GM19452 (cell line): ENCODE data around the gene KCNH5.

ENCODE experiments used
- ATAC-seq: cut with Tn5 transposase; IDR thresholded peaks from one replicate; pipeline ENCODE4 v1.9.1; 2021; ENCODE audit not compliant: unreplicated experiment

The KCNH5 gene

DNA sequence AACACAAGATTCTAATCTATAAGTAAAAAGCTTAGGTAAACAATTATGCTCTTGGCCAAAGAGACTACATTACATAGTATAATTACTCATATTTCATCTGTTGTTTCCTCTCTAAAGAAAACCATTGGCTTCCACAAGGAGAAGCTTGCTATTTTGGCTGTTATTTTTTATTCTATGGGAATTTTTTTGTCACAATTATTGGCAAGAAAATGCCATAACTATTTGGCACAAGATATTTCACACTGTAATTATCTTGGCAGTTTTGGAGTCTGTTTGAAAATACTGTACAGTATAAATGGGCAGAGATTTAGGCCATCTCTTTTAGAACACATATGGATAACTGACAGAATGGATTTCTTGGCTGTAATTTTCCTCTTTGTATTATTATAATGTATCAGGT, 51.2 kb downstream of the KCNH5 start:
- no peak for ATAC-seq

DNA sequence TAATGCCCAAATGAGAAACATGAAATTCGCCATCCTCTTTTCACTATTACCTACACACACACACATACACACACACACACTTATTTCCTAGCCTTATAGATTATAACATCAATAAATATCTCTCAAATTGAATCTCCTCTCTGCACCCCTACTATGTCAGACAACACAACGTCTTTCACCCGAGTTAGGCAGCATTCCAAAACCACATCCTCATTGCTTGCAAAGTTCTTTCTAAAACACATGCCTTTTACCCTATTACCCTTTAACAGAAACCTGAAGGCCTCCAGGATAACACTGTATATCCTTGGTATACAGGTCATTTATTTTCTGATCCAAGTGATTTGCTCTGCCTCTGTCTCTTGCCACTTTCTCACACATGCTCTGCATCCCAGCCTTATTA, 56.3 kb downstream of the KCNH5 start:
- ATAC-seq = no peak

DNA sequence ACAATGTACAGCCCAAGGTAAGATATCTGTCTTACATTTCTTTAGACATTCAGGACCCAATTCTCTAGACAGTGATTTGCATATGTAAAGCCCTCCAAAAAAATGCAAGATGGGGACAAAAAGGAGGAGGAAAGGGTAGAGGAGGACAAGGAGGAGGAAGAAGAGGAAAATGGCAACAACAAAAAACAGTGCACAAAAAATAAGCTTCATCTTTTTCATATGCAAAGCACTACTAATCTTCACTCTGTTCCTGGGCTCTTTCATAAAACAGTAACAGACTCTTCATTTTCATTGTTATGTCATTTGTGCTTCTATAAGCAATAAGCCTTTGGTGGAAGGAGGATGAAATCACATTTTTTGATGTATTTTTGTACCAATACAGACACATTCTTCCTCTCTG, 61.4 kb downstream of the KCNH5 start:
- ATAC-seq = no peak

DNA sequence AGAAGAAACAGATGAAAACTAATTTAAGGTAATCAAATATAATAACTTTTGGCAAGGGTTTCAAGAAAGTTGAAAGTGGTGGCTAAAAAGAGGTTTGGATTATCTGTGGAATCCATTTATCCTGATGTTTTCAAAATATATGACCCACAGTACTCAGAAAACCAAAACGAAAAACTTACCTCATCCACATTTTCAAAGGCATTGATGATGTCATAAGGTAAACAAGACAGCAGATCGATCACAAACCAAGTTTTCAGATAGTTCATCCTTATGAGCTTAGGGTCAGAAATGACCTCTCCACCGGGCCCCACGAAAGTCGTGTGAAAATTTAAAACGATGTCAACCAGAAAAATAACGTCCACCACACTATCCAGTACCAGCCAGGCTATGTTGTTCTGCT, 64.6 kb downstream of the KCNH5 start:
- ATAC-seq = no peak

DNA sequence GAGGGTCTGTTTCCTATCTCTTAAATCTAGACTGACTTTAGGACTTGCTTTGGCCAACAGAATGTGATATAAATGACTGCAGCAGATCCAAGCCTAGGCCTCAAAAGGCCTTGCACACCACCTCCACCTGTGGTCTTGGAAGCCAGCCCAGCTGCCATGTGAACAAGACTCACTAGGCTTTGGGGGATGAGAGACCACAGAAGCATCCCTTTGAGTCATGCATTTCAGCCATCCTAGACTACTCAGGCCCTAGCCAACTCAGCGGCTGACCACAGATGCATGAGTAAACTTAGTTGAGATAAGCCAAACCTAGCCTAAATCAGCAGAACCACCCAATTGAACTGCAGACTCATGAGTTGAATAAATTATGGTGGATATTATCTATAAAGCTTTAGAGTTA, 87.7 kb downstream of the KCNH5 start:
- ATAC-seq = no peak

DNA sequence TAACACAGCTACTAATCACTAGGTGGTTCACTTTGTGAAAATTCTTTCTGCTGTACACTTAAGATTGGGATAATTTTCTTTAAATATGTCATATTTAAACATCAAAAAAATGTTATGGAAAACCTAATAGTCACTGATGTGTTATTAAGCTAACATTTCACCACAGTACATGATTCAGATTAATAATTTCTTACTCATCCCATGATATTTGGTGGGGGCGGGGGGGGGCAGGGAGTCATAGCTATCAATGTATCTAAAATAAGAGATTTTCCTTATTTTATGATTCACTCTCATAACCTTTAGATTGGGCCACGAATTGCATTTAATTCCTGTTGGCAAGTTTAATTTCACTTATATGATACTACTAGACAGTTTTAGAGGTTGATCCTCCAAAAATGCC, 88.8 kb downstream of the KCNH5 start:
- no peak for ATAC-seq

DNA sequence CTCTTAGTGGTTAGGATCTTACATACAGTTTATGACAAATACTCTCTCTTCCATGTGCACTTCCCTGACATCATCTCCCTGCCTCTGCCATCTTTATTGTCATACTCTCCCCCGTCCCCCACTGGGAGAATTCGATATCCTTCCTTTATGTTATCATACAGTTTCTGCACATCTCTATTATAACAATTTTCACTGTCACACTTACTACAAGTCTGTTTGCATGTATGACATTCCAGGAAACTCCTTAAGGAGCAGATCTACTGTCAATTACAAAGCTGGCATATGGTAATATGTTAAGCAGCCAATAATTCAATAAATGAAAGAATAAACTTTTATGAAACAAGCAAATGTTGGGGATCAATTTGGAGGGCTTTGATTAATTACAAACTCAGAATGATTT, 91.1 kb downstream of the KCNH5 start:
- ATAC-seq = no peak

DNA sequence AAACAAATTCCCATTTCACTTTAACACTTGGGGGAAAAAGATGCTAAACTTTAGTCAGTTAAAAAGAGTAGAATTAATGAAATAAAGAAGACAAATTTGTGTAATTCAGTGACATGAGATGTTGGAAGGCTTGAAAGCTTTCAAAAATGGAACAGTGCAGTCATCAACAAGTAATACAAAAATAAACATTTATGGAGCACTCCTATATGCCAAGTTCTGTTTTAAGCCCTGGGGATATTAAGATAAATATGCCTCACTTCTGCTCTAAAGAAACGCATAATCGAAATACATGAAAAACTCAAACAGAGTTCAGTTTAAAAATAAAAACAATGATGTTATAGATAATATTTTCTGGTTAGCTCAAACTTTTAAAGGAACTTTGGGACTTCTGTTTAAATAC, 93.0 kb downstream of the KCNH5 start:
- ATAC-seq = no peak

DNA sequence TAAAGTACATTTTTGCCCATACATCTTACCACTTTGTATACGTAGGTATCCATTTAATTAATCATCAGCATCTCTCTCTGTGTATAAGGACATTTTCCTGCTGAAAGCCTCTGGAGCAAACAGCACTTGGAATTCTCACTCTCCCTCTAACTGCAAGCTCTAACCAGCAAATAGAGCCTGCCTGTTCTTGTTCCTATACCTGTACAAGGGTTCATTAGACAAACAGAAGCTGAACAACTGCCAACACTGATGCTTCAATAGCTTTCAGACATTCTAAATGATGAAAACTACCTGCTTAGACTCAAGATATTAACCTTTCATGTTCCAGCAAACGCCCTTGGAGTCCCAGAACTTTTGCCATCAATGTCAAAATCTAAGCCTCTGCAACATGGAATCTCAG, 98.0 kb downstream of the KCNH5 start:
- no peak for ATAC-seq

DNA sequence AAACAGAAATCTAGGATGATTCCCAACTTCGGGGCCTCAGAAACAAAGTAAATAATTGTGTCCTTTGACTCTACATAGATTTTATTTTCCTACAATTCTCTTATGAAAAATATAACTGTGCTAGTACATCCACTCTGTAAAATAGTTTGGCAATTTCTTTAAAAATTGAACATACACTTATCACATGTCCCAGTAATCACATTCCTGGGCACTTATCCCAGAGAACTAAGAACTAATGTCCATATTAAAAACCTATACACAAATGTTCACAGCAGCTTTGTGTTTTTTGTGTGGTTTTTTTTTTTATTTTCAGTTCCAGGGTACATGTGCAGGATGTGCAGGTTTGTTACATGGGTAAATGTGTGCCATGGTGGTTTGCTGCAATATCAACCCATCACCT, 99.0 kb downstream of the KCNH5 start:
- ATAC-seq = no peak

DNA sequence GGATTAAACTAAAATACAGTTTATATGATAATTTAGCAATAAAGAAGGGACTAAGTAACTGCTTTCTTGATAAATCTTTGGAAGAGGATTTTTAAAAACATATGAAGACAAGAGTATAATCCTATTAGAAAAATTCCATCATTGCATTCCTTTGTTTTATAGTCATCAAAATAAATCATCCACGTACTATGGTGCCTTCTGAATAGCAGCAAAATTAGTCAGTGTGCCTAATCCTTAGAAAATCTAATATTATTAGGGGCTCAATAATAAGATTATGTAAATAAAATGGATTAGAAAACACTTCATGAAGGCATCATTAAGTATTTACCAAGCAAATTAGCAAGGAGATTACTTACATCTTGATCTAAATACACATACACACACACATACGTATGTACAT, 102.1 kb downstream of the KCNH5 start:
- ATAC-seq = no peak

DNA sequence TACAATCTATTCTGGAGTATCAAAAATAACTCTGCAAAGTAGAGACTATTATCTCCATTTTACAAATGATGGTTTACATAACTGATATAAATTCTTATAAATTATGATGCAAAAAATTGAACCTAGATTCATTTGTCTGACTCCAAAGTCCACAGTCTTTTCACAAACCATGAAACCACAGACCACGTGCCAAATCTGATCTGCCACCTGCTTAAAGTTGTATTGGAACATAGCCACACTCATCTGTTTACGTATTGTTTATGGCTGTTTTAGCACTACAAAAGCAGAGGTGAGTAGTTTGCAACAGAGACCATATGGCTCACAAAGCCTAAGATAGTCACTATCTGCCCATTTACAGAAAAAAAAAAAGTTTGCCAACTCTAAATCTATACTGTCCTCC, 105.3 kb downstream of the KCNH5 start:
- no peak for ATAC-seq

DNA sequence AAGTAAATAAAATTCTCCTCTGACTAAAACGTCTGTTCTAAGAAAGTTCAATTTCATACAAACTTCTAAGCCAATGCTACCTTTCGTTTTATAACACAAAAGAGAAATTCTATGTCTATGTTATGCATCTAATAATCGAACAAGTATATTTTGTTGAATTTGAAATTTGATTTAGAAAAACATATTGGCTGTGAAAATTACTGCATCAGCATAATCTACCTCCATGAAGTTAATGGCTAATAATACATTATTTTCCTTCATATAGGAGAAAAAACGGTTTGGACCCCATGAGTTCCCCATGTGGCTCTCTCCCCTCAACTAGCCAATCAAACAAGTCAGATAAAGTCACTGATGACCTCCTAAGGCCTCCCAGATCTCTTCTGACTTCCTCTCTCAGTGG, 106.5 kb downstream of the KCNH5 start:
- no peak for ATAC-seq

DNA sequence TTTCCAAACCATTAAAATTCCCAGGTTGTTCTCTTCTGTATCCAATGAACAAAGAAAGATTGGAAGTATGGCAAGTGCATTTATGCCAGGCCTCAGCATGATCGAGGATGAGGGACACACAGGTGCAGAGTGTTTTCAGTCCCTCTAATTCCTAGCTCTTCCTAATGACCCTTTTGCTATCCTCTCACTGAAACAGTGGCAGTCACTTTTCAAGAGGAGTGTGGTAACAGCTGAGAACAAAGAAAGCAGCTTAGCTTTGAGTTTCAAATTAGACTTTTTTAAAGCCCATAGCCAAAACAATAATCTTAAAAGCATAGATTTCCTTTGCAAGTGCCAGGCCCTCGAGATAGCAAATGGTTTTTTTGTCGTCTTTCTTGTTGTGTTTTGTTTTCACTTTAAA, 110.8 kb downstream of the KCNH5 start:
- ATAC-seq = no peak

DNA sequence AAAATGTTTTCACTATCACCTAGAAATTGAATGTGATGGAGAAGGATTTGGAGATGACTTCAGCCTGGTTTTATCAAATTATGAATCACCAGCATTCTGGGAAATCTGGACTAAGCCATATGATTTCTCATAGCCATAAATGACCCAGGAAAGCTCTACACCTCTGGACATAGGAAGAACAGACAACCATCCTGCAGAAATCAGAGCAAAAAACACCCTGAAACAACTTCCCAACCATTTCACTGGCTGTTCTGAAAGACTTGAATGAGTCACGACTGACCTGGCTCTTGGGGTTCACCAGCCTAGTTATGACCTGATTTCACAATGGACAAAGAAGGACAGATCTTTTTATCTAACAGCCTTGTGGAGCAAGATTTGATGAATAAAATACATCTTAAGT, 123.8 kb downstream of the KCNH5 start:
- ATAC-seq = no peak

DNA sequence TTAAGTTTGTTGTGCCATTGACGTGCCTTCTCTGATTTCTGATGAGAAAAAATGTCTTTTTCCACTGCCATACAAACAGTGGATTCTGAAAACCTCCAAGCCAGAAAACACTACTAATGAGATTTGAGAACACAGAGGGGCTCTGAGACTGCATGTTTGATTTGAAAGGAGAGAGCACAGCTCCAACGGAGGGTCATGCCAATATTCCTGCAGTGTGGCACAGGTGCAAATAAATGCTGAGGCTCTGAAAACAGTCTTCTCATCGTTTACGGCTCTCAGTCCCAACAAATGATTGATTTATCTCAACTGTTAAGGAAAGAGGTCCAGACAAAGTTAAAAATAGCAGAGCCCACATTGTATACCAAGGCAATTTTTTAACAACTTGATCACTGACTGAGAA, 128.7 kb downstream of the KCNH5 start:
- ATAC-seq = no peak

DNA sequence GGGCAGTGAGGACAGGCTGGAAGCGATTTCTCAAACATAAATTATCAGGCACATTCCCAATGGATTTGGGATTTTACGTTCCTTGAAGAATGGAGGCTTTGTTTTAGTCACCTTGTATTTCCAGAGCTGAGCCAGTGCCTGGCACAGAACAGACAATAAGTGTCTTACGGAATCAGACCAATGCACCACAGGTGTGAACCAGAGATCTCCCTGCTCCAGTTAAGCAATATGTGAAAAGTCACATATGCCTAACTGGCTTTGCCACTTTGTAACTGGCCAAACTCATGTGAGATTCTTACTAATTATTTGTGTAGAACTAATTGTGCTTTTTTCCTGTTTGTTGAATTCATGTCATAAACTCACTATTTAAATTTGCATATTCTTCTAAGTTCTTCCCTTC, 130.4 kb downstream of the KCNH5 start:
- no peak for ATAC-seq

DNA sequence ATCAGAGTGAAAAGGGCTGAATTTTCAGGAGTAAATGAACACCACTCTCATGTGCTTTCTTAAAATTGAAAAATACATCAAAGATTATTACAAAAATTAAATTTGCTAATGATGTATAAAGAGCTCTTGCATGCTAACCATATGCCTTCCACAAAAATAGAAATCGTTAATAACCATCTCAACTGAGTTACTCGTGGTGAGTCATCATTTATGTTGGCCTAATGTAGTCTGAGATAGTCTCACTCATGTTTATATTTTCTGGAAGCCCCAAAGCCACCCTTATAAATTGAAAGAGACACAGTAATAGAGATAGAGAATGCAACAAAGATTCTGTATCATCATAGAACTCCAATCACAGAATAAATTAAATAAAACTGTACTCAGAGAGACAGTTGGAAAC, 131.2 kb downstream of the KCNH5 start:
- ATAC-seq = no peak

DNA sequence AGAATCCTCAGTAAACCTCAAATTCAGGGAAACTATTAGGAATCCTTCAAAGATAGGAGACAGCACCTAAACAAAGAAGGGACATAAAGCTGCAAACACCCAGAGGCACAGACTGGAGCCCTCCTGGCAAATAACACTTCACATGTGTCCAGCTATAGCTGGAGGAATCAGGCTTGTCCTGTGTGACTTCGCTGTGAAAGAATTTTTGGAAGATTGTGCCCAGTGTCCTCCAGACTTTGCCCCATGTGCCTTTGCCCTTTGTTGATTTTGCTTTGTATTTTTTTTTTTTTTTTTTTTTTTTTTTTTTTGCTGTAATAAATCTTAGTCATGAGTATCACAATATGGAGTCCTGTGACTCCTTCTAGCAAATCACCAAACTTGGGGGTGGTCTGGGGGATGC, 136.8 kb downstream of the KCNH5 start:
- no peak for ATAC-seq

DNA sequence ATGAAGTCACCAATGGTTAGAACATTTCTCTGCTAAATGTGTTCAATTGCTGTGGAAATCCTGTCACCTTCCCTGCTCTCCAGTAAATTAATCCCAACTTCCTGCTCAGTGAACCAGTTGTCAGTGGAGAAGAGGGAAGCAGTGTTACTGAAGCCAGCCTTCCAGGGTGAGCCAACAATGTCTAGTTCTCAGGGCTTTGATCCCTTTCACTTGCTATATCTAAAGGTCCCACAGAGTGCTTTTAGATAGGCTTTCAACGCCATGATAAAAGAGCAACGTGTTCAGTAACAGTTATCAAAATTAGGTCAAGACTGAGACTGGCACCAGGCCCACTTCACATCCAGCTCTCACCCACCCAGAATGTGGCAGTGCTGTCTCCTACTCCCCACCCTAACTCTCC, 139.7 kb downstream of the KCNH5 start:
- no peak for ATAC-seq

DNA sequence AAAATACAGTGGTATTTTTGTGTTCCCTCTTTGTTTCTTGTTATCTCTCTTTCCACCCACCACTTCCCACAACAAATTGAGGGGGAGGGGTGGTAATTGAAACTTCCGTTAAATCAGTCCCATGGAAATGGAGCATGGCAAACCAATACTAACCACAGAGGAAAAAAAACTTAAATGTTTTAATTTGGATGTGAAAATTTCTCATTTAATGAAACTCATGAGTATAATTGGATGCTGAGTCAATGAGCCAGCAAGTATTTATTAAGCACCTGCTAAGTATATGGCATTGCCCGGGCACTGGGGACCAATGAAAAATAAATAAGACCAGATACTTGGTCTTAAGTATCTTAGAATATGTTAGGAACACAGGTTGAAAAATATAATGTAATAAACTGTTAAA, 147.5 kb downstream of the KCNH5 start:
- no peak for ATAC-seq

DNA sequence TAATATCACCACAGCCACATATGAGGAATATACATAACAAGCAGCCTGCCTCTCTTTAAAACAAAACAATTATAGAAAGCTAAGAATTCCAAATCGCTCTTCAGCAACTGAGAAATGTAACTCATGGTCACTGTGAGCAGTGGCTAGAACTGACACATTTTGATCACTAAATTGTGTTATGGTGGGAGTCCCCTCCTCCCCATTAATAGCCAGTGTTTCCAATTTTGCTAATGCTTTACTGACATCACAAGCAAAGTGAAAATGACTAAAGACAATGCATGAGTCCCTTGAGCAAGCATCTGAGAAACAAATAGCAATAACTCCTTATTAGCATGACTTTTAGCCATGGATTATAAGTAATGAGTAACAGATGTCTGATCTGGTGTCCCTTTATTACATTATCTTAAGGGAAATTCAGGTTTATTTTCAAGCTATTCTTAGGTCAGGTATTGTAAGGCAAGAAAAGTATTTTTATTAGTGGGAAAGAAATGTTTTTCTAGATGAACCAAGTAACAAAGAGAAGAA, 148.3 kb downstream of the KCNH5 start:
- ATAC-seq = no peak

DNA sequence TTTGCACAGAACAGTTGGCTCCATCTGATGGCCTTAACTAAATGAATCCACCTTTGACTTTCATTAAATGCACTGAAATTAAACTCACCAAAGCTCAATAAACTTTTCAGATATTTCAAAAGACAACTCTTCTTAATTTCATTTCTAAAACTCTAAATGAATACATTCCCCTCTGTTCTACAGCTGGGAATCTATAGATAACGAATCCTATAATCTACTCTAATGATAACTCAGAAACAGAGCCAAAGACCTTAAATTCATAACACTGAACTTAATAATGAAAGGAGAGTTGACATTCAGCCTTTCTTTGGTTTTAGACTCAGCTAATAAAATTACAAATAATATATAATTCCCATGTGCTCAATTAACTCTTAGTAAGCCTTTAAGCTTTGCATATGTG, 150.5 kb downstream of the KCNH5 start:
- ATAC-seq = no peak

DNA sequence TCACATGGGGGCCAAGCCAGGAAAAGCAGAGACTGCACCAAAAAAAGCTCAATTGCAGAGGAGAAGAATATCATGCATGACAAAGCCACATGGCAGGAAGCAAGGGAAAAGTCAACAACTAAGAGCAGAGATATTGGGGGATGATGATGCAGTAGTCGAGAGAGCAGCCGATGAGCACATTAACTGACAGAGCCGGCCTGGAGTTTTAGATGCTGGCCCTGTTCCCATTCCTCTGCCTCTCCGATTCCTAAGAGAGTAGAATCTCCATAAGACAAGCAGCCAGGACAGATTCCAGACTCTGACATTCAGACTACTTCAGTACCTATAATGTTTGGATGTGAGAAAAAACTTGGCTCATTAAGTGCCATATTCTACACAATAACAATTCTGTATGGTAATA, 155.9 kb downstream of the KCNH5 start:
- no peak for ATAC-seq
